Bronchial epithelial cell (primary cell): Measurements from ENCODE around the gene TYROBP. TPM values are rescaled to one million over a fixed set of nuclear protein-coding genes. Genes with fewer than 3 reads are reported as not detected.

Experiments
- DNase-seq: peaks from one replicate; pipeline ENCODE4 v3.0.0-alpha.2; 2010; ENCODE audit warnings: low read depth
- FAIRE-seq: peaks from 2 replicates; lab custom pipeline; 2011; peaks lifted over from hg19 to GRCh38; lab: Jason Lieb, UNC
- H3K27me3 ChIP-seq: 2 replicates; pipeline ENCODE4 v1.5.1; 2011; ENCODE audit warnings: low read length; ENCODE audit not compliant: control insufficient read depth, insufficient read depth
- H3K36me3 ChIP-seq: 2 replicates; pipeline ENCODE4 v1.5.1; 2011; ENCODE audit warnings: low read length; ENCODE audit not compliant: control insufficient read depth, insufficient read depth
- H3K4me3 ChIP-seq: 2 replicates; pipeline ENCODE4 v1.5.1; 2011; ENCODE audit warnings: mild to moderate bottlenecking, low read depth, low read length, control low read depth
- total RNA-seq: library from RNA; depleted of rRNA; stranded (reverse); fragments of >200 nt; gene quantifications from 2 replicates; pipeline ENCODE4 v1.2.1, GENCODE V29; 2014
- TF ChIP-seq, protein P1 (sequence below): IDR thresholded peaks from 2 replicates; pipeline ENCODE4 v1.5.1; 2011; ENCODE audit warnings: mild to moderate bottlenecking, moderate library complexity, low read length, control low read depth, inconsistent platforms; ENCODE audit not compliant: insufficient read depth, severe bottlenecking

The TYROBP gene
- total RNA-seq, 1 donor from 2014 or later, result not detected

DNA sequence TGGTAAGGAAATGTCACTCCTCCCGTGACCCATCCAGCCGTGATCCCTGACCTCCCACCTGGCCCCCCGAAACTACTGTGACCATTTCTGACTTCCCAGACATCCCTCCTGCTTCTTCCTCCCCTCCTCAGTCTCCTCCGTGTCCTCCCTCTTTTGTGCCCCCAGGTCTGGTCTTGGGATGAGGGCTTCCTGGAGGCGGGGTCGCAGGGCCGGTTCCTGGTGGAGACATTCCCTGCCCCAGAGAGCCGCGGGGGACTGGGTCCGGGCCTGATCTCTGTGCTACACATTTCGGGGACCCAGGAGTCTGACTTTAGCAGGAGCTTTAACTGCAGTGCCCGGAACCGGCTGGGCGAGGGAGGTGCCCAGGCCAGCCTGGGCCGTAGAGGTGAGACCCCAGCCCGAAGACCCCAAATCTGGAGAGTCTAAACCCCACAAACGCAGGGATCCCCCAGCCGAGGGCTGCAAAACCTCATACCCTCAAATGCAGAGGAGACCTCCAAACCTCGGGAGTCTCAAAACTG, 46.4 kb downstream of the TYROBP start:
- H3K27me3 ChIP-seq, result peaks cover 16% of the 10 kb centered on the region
- no peaks in the 10 kb centered on the region for H3K36me3 ChIP-seq
- H3K4me3 ChIP-seq, result no peak overlapping the region
- FAIRE-seq, result no peak
- TF ChIP-seq, protein P1, sequence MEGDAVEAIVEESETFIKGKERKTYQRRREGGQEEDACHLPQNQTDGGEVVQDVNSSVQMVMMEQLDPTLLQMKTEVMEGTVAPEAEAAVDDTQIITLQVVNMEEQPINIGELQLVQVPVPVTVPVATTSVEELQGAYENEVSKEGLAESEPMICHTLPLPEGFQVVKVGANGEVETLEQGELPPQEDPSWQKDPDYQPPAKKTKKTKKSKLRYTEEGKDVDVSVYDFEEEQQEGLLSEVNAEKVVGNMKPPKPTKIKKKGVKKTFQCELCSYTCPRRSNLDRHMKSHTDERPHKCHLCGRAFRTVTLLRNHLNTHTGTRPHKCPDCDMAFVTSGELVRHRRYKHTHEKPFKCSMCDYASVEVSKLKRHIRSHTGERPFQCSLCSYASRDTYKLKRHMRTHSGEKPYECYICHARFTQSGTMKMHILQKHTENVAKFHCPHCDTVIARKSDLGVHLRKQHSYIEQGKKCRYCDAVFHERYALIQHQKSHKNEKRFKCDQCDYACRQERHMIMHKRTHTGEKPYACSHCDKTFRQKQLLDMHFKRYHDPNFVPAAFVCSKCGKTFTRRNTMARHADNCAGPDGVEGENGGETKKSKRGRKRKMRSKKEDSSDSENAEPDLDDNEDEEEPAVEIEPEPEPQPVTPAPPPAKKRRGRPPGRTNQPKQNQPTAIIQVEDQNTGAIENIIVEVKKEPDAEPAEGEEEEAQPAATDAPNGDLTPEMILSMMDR, result no peak
- no peak for DNase-seq

- peaks cover 18% of the 10 kb centered on the region for H3K27me3 ChIP-seq
- TF ChIP-seq, protein P1, result no peak
- FAIRE-seq (no peak), DNase-seq (no peak)
- H3K36me3 ChIP-seq, result no peaks in the 10 kb centered on the region
- no peak overlapping the region for H3K4me3 ChIP-seq
Measured at GRCh38 chr19:35860818-35861639, 47.1 kb downstream of the TYROBP start.

DNA sequence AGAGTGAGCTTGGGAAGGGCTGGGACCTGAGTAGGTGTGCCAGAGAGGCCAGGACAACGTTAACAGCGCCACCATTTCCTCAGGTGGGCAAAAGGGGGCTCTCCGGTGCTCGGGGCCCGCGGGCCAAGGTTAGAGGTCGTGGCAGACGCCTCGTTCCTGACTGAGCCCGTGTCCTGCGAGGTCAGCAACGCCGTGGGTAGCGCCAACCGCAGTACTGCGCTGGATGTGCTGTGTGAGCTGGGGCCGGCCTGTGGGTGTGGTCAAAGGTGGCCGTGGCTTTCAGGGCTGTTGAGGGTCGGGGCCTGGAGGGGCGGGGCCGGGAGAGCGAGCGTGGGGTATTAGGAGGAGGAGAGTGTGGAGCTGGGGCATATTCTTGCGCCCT, 47.7 kb downstream of the TYROBP start:
- H3K4me3 ChIP-seq, result no peak overlapping the region
- DNase-seq (no peak), FAIRE-seq (no peak)
- peaks cover 21% of the 10 kb centered on the region for H3K27me3 ChIP-seq
- TF ChIP-seq, protein P1, result no peak
- no peaks in the 10 kb centered on the region for H3K36me3 ChIP-seq

DNA sequence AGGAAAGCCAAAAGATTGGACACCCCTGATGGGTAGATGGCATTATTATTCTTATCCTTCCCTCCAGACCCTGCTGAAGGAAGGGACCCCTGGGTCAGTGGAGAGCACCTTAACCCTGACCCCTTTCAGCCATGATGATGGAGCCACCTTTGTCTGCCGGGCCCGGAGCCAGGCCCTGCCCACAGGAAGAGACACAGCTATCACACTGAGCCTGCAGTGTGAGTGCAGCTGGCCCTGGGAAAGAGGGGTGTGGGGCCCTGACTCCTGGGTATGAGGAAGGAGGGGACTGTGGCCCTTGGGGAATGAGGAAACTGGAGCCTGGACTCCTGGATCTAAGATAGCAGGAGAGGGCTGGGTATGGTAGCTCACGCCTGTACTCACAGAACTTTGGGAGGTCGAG, 48.7 kb downstream of the TYROBP start:
- Histone ChIP-seq H3K4me3 (no peak overlapping the region), H3K27me3 (peaks cover 21% of the 10 kb centered on the region), H3K36me3 (no peaks in the 10 kb centered on the region)
- FAIRE-seq, result no peak
- DNase-seq, result no peak
- TF ChIP-seq, protein P1, result no peak

GRCh38 chr19:35858311-35858710, 49.8 kb downstream of the TYROBP start:
- Histone ChIP-seq H3K4me3 (no peak overlapping the region), H3K36me3 (no peaks in the 10 kb centered on the region), H3K27me3 (peaks cover 21% of the 10 kb centered on the region)
- TF ChIP-seq, protein P1, result no peak
- DNase-seq (no peak), FAIRE-seq (no peak)
